Measurements from ENCODE around the gene FKBP14. TPM values are rescaled to one million over a fixed set of nuclear protein-coding genes. Genes with fewer than 3 reads are reported as not detected.

FKBP14 gene
- total and polyA plus RNA-seq, 2 experiments from 2014 or later, result 11.8 to 12.9 TPM

DNA sequence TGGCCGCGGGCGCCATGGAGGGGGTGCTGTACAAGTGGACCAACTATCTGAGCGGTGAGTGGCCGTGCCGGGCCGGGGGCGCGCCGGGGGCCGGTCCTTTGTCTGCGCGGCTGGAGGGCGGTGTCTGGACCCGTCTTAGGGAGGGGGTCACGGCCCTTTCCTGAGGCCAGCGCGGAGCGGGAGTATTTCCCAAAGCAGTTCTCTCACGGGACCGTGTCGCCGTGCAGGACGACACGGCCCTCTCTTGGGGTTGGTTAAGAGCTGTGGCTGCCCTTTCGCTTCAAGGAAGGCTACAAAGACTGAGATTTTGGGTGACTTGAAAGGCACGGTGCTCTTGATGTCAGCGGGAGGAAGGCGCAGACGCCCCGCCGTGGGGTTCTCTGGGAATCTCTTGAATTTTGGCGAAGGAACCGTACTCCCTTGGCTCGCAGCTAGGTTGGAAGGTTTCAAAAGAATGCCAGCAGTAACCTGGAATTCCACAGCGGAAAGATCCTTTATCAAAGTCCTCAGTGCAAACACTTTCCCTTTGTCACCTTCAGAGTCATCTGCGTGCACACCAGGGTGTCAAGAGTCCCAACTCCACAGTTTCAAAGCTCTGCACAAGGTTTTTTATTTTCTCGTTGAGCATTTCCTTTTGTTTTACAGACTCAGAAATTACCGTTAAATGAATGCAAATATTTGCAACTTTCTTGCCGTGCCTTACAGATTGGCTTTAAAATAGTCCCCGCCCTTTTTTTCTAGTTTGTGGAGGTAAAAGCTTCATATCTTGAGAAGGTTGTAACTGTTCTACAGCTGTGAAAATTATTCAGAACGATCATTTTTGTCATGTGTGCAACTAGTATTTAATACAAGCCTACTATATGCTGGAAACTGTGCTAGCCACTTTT is 2.5 kb upstream of the FKBP14 start:
- no peaks in the 10 kb centered on the region for H3K9me3 Mint-ChIP-seq
- Histone ChIP-seq H3K4me3 (peak overlapping the region; percentile 57), H3K27me3 (ENCODE audit: insufficient read depth) (no peaks in the 10 kb centered on the region), H4K20me1 (replicated peaks; ENCODE audit: insufficient read depth) (peaks cover 29% of the 10 kb centered on the region), H3K27ac (ENCODE audit: low read depth) (peak overlapping the region; percentile 57; the same call in 1 of the 2 replicates), H3K79me2 (replicated peaks; ENCODE audit: insufficient read depth) (peaks cover 71% of the 10 kb centered on the region), H3K36me3 (ENCODE audit: insufficient read depth) (no peaks in the 10 kb centered on the region), H3K4me2 (peak overlapping the region; percentile 88), H3K4me1 (ENCODE audit: insufficient read depth) (peaks cover 34% of the 10 kb centered on the region), H3K9me2 (ENCODE audit: insufficient read depth) (no peaks in the 10 kb centered on the region), H3F3A (replicated peaks; ENCODE audit: low read depth) (no peaks in the 10 kb centered on the region), H2AFZ (peak overlapping the region; percentile 54)
- H3K36me3 Mint-ChIP-seq (ENCODE audit: low read depth), result no peaks in the 10 kb centered on the region
- TF ChIP-seq JUNB (IDR thresholded peaks at IDR 0.05; ENCODE audit: unreplicated experiment), result no peak
- no peak for TF ChIP-seq ZNF331 (CRISPR knock-in tag; IDR thresholded peaks at IDR 0.05; ENCODE audit: low read depth)
- no peak for TF ChIP-seq CREB1 (CRISPR knock-in tag; IDR thresholded peaks at IDR 0.05; ENCODE audit: low read depth)
- TF ChIP-seq CTCF (conservative IDR thresholded peaks at IDR 0.05; ENCODE audit: low read depth in 2 of 2), result no peak
- no peak for TF ChIP-seq ZNF114 (CRISPR knock-in tag; IDR thresholded peaks at IDR 0.05)
- TF ChIP-seq ZNF462 (CRISPR knock-in tag; IDR thresholded peaks at IDR 0.05), result no peak
- no peak for TF ChIP-seq POLR2AphosphoS5 (IDR thresholded peaks at IDR 0.05; ENCODE audit: low read depth)
- TF ChIP-seq STAT1 (IDR thresholded peaks at IDR 0.05; ENCODE audit: unreplicated experiment), result no peak
- no peak for TF ChIP-seq NANOG (IDR thresholded peaks at IDR 0.05; ENCODE audit: borderline replicate concordance)
- TF ChIP-seq EZH2phosphoT487 (IDR thresholded peaks at IDR 0.05; ENCODE audit: unreplicated experiment), result no peak
- TF ChIP-seq EZH2 (IDR thresholded peaks at IDR 0.05; ENCODE audit: low read depth, unreplicated experiment), result no peak
- TF ChIP-seq, protein P1, sequence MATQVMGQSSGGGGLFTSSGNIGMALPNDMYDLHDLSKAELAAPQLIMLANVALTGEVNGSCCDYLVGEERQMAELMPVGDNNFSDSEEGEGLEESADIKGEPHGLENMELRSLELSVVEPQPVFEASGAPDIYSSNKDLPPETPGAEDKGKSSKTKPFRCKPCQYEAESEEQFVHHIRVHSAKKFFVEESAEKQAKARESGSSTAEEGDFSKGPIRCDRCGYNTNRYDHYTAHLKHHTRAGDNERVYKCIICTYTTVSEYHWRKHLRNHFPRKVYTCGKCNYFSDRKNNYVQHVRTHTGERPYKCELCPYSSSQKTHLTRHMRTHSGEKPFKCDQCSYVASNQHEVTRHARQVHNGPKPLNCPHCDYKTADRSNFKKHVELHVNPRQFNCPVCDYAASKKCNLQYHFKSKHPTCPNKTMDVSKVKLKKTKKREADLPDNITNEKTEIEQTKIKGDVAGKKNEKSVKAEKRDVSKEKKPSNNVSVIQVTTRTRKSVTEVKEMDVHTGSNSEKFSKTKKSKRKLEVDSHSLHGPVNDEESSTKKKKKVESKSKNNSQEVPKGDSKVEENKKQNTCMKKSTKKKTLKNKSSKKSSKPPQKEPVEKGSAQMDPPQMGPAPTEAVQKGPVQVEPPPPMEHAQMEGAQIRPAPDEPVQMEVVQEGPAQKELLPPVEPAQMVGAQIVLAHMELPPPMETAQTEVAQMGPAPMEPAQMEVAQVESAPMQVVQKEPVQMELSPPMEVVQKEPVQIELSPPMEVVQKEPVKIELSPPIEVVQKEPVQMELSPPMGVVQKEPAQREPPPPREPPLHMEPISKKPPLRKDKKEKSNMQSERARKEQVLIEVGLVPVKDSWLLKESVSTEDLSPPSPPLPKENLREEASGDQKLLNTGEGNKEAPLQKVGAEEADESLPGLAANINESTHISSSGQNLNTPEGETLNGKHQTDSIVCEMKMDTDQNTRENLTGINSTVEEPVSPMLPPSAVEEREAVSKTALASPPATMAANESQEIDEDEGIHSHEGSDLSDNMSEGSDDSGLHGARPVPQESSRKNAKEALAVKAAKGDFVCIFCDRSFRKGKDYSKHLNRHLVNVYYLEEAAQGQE (IDR thresholded peaks at IDR 0.05; ENCODE audit: unreplicated experiment), result no peak
- no peak for TF ChIP-seq ETS1 (IDR thresholded peaks at IDR 0.05)
- H3K4me1 Mint-ChIP-seq, result peaks cover 19% of the 10 kb centered on the region
- no peak overlapping the region for H3K4me3 Mint-ChIP-seq
- peak; percentile 85 for DNase-seq (ENCODE audit: low spot score)
- H3K27me3 Mint-ChIP-seq (ENCODE audit: insufficient read depth, low read depth, poor library complexity), result peaks cover 4% of the 10 kb centered on the region
- H3K27ac Mint-ChIP-seq, result peak overlapping the region; percentile 89
- peak; percentile 36 for ATAC-seq
